H1 (cell line): ENCODE data around the gene MECR. TPM values are rescaled to one million over a fixed set of nuclear protein-coding genes. Genes with fewer than 3 reads are reported as not detected.
A peak's percentile ranks its signal among the peaks of the same experiment; 100 is the strongest.

Experiments
- CTCF ChIA-PET: fragments of 300-600 bp; sonication (Branson Sonifier 250); formaldehyde crosslinking; loops from one replicate; lab custom pipeline; 2021; ENCODE audit not compliant: partially characterized antibody; lab: Charles Lee
- POLR2A ChIA-PET: fragments of 300-600 bp; sonication (Branson Sonifier 250); formaldehyde crosslinking; loops from one replicate; lab custom pipeline; 2021; ENCODE audit warnings: inconsistent platforms; ENCODE audit not compliant: partially characterized antibody; lab: Charles Lee
- DNase-seq, 2 experiments: peaks; one replicate each; pipeline versions ENCODE4 v3.0.0 to v3.0.0-alpha.2; 2010 to 2022; ENCODE audit warnings: low spot score in 2 of 2, low read depth in 1 of 2, mixed read lengths in 1 of 2
- FAIRE-seq: peaks from 2 replicates; lab custom pipeline; 2011; peaks lifted over from hg19 to GRCh38; lab: Jason Lieb, UNC
- H2AFZ ChIP-seq: 2 replicates; pipeline ENCODE4 v1.8.1; 2012; ENCODE audit warnings: low read length, inconsistent platforms
- H2AK5ac ChIP-seq: 2 replicates; pipeline ENCODE4 v1.6.1; 2013; ENCODE audit warnings: low read depth, low read length
- H2BK120ac ChIP-seq: replicated peaks from 2 replicates; pipeline ENCODE3; 2013; ENCODE audit warnings: low read depth, low read length, inconsistent platforms
- H2BK12ac ChIP-seq: 2 replicates; pipeline ENCODE4 v1.6.1; 2013; ENCODE audit warnings: low read depth, low read length
- H2BK15ac ChIP-seq: 2 replicates; pipeline ENCODE4 v1.6.1; 2013; ENCODE audit warnings: low read length
- H2BK20ac ChIP-seq: 2 replicates; pipeline ENCODE4 v1.6.1; 2013; ENCODE audit warnings: low read length
- H2BK5ac ChIP-seq: 2 replicates; pipeline ENCODE4 v1.6.1; 2013; ENCODE audit warnings: low read depth, low read length
- H3K14ac ChIP-seq: 2 replicates; pipeline ENCODE4 v1.6.1; 2013; ENCODE audit warnings: inconsistent platforms; ENCODE audit not compliant: insufficient read length
- H3K18ac ChIP-seq: 2 replicates; pipeline ENCODE4 v1.6.1; 2013; ENCODE audit warnings: low read length; ENCODE audit errors: extremely low read depth
- H3K23ac ChIP-seq: 2 replicates; pipeline ENCODE4 v1.6.1; 2013; ENCODE audit warnings: inconsistent platforms; ENCODE audit not compliant: insufficient read length
- H3K23me2 ChIP-seq: 2 replicates; pipeline ENCODE4 v1.6.1; 2013; ENCODE audit warnings: low read depth, low read length
- H3K27ac ChIP-seq: 2 replicates; pipeline ENCODE4 v1.6.1; 2011; ENCODE audit warnings: low read depth, low read length, inconsistent platforms
- H3K27me3 ChIP-seq, 4 experiments: replicated peaks in 1 of 4; 1 replicate in 1 of 4; 2 replicates in 3 of 4; pipeline versions ENCODE4 v1.6.1 to v1.8.1; 2011 to 2013; ENCODE audit warnings: low read length in 3 of 4, mild to moderate bottlenecking in 3 of 4, inconsistent platforms in 2 of 4, mixed read lengths in 2 of 4, moderate library complexity in 1 of 4; ENCODE audit not compliant: control insufficient read depth in 3 of 4, insufficient read depth in 3 of 4; ENCODE audit errors: extremely low read depth in 1 of 4
- H3K36me3 ChIP-seq, 4 experiments: 2 replicates each; pipeline versions ENCODE4 v1.6.1 to v1.8.1; 2011 to 2013; ENCODE audit warnings: mild to moderate bottlenecking in 4 of 4, low read length in 3 of 4, moderate library complexity in 2 of 4, control low read depth in 1 of 4, inconsistent platforms in 1 of 4; ENCODE audit not compliant: insufficient read depth in 4 of 4, control insufficient read depth in 2 of 4
- H3K4ac ChIP-seq: replicated peaks from 2 replicates; pipeline ENCODE3; 2013; ENCODE audit warnings: low read length, low read depth, mixed read lengths, inconsistent platforms; ENCODE audit not compliant: insufficient read length
- H3K4me1 ChIP-seq, 4 experiments: replicated peaks in 1 of 4; 1 replicate in 1 of 4; 2 replicates in 3 of 4; pipeline versions ENCODE4 v1.6.1 to v1.8.1; 2011 to 2013; ENCODE audit warnings: low read length in 3 of 4, inconsistent platforms in 2 of 4, mixed read lengths in 1 of 4; ENCODE audit not compliant: insufficient read depth in 4 of 4, control insufficient read depth in 3 of 4
- H3K4me2 ChIP-seq, 2 experiments: 2 replicates each; pipeline versions ENCODE4 v1.6.1 to v1.8.1; 2011 to 2013; ENCODE audit warnings: low read depth in 2 of 2, low read length in 2 of 2, control low read depth in 1 of 2, inconsistent platforms in 1 of 2, mild to moderate bottlenecking in 1 of 2; ENCODE audit not compliant: insufficient read depth in 1 of 2
- H3K4me3 ChIP-seq, 4 experiments: fragments of 200-600, 300-600 bp in 1 of 4; sonication (generic), shearing (Covaris generic), sonication (Bioruptor Twin) in 1 of 4; 2 replicates each; pipeline versions ENCODE4 v1.5.1 to v1.8.1; 2011 to 2016; ENCODE audit warnings: low read length in 4 of 4, low read depth in 3 of 4, control low read depth in 2 of 4, inconsistent platforms in 2 of 4, mild to moderate bottlenecking in 2 of 4, mixed read lengths in 1 of 4, moderate library complexity in 1 of 4; ENCODE audit not compliant: insufficient read depth in 2 of 4; ENCODE audit errors: extremely low read depth in 1 of 4
- H3K56ac ChIP-seq: replicated peaks from 2 replicates; pipeline ENCODE3; 2013; ENCODE audit warnings: low read depth, mild to moderate bottlenecking, mixed read lengths, low read length, inconsistent platforms; ENCODE audit not compliant: insufficient read length
- H3K79me1 ChIP-seq: 2 replicates; pipeline ENCODE4 v1.6.1; 2013; ENCODE audit warnings: low read depth, low read length, control low read depth
- H3K79me2 ChIP-seq, 2 experiments: 2 replicates each; pipeline versions ENCODE4 v1.6.1 to v1.8.1; 2012 to 2013; ENCODE audit warnings: low read length in 2 of 2, mild to moderate bottlenecking in 2 of 2, inconsistent platforms in 1 of 2; ENCODE audit not compliant: insufficient read depth in 2 of 2, control insufficient read depth in 1 of 2
- H3K9ac ChIP-seq, 4 experiments: replicated peaks in 1 of 4; 1 replicate in 1 of 4; 2 replicates in 3 of 4; pipeline versions ENCODE4 v1.6.1 to v1.8.1; 2011 to 2013; ENCODE audit warnings: low read depth in 3 of 4, low read length in 3 of 4, control low read depth in 2 of 4, mild to moderate bottlenecking in 2 of 4, moderate library complexity in 2 of 4, inconsistent platforms in 1 of 4; ENCODE audit errors: extremely low read depth in 1 of 4
- H3K9me3 ChIP-seq, 2 experiments: 2 replicates each; pipeline versions ENCODE4 v1.6.1 to v1.8.1; 2012 to 2013; ENCODE audit warnings: mild to moderate bottlenecking in 2 of 2, moderate library complexity in 2 of 2, control low read depth in 1 of 2, inconsistent platforms in 1 of 2, low read depth in 1 of 2, low read length in 1 of 2, mixed read lengths in 1 of 2; ENCODE audit not compliant: insufficient read depth in 2 of 2
- H4K20me1 ChIP-seq, 2 experiments: replicated peaks in 1 of 2; 2 replicates each; pipeline versions ENCODE3 to v1.8.1; 2011 to 2013; ENCODE audit warnings: inconsistent platforms in 2 of 2, low read length in 2 of 2, mild to moderate bottlenecking in 1 of 2; ENCODE audit not compliant: insufficient read depth in 2 of 2, control insufficient read depth in 1 of 2
- H4K5ac ChIP-seq: 2 replicates; pipeline ENCODE4 v1.6.1; 2013; ENCODE audit warnings: low read length, low read depth, mixed read lengths, inconsistent platforms; ENCODE audit not compliant: insufficient read length
- H4K8ac ChIP-seq: 2 replicates; pipeline ENCODE4 v1.8.0; 2013; ENCODE audit warnings: mild to moderate bottlenecking, moderate library complexity, low read length, inconsistent platforms; ENCODE audit not compliant: insufficient read depth; ENCODE audit errors: extremely low read depth
- H4K91ac ChIP-seq: replicated peaks from 2 replicates; pipeline ENCODE3; 2013; ENCODE audit warnings: low read length, mixed read lengths, inconsistent platforms; ENCODE audit not compliant: insufficient read length
- SP2 ChIP-seq: IDR thresholded peaks from 2 replicates; pipeline ENCODE4 v1.6.1; 2012; ENCODE audit warnings: mild to moderate bottlenecking, low read length, inconsistent platforms
- WGBS, 2 experiments: shearing (Covaris generic) in 1 of 2; methylation state at CpG; one replicate each; pipeline versions ENCODE4 v1.1.6 to v1.1.7; 2013 to 2015; ENCODE audit warnings: low lambda C conversion rate in 2 of 2, mixed read lengths in 2 of 2, inconsistent platforms in 1 of 2, low coverage in 1 of 2, missing lambda C conversion rate in 1 of 2; ENCODE audit not compliant: insufficient replicate concordance in 2 of 2, insufficient coverage in 1 of 2, insufficient read length in 1 of 2; ENCODE audit errors: extremely low coverage in 1 of 2, missing lambda C conversion rate in 1 of 2; 5-methylcytosine and 5-hydroxymethylcytosine counted together
- polyA plus RNA-seq, 7 experiments: library from polyadenylated mRNA; depleted of rRNA in 3 of 7; stranded (reverse) in 5 of 7; unstranded in 2 of 7; fragments of >200 nt in 5 of 7; fragments of 200-250 nt in 2 of 7; gene quantifications; 1 replicate in 5 of 7; 2 replicates in 1 of 7; 4 replicates in 1 of 7; pipeline versions ENCODE4 v1.2.1 to v1.2.3, GENCODE V29; 2011 to 2013; ENCODE audit warnings: missing spikeins in 2 of 7, mixed read lengths in 2 of 7
- total RNA-seq: library from RNA; stranded (reverse); fragmentation: NEBNext Ultra II Directional; extraction: Animal tissue kit (Norgen Biotek cat#: 25700); gene quantifications from 2 replicates; pipeline ENCODE4 v1.2.1, GENCODE V29; 2021

Gene MECR
- total and polyA plus RNA-seq, 2 of the 8 experiments (the other 6 are each of a cell fraction or from before 2014, with no cell fraction given): 24.2 to 24.4 TPM

- H3K27me3 ChIP-seq: peaks cover 8 to 10% (median 9%) of the 10 kb centered on the region in 4 experiments
- ChIA-PET POLR2A (no interaction called here), CTCF (interaction anchor here (1.0 kb wide), 2 partner anchors 9 to 472 kb away, joined by 3 to 4 read pairs; no protein-coding TSS in a partner anchor)
- H2BK120ac ChIP-seq: no peak overlapping the region
- FAIRE-seq (no peak), DNase-seq (no peak)
- no peak overlapping the region for H3K9ac ChIP-seq
- peak overlapping the region; percentile 72; the same call in 1 of the 2 replicates for H2BK15ac ChIP-seq
- H3K56ac ChIP-seq: no peak overlapping the region
- H3K79me1 ChIP-seq: no peaks in the 10 kb centered on the region
- H2BK12ac ChIP-seq: no peak overlapping the region; the same call in 1 of the 2 replicates
- WGBS, 2 experiments: 91% methylated on average over 3 of the region's 3 CpGs; no CpG with 5 or more reads in 1 of the 2 experiments
- H4K5ac ChIP-seq: no peak overlapping the region
- no peaks in the 10 kb centered on the region for H3K36me3 ChIP-seq
- H2BK5ac ChIP-seq: no peak overlapping the region
- H2AFZ ChIP-seq: no peak overlapping the region
- H3K27ac ChIP-seq: no peak overlapping the region
- peaks cover 19% of the 10 kb centered on the region for H3K23me2 ChIP-seq
- H4K8ac ChIP-seq: no peak overlapping the region
- peaks cover 5 to 14% (median 7%) of the 10 kb centered on the region in 4 experiments for H3K4me1 ChIP-seq
- H3K23ac ChIP-seq: no peak overlapping the region
- no peaks in the 10 kb centered on the region for H3K9me3 ChIP-seq
- H2BK20ac ChIP-seq: no peak overlapping the region
- no peak overlapping the region for H3K4ac ChIP-seq
- no peak overlapping the region for H3K18ac ChIP-seq
- no peak overlapping the region for H3K4me3 ChIP-seq
- peaks cover 0 to 7% of the 10 kb centered on the region in 2 experiments for H4K20me1 ChIP-seq
- no peak overlapping the region for H3K14ac ChIP-seq
- no peak overlapping the region for H2AK5ac ChIP-seq
- H3K4me2 ChIP-seq: no peak overlapping the region
- TF ChIP-seq SP2: no peak
- H3K79me2 ChIP-seq: peaks cover 5 to 10% of the 10 kb centered on the region in 2 experiments; a peak in 3 of 4 replicates
- no peak overlapping the region for H4K91ac ChIP-seq
These were observed 1.7 kb upstream of the MECR start for GRCh38 chr1:29232387-29232786.
